ENCODE measurements around the gene CASTOR1. TPM values are rescaled to one million over a fixed set of nuclear protein-coding genes. Genes with fewer than 3 reads are reported as not detected.

Gene CASTOR1
- total RNA-seq, 1 experiment from 2014 or later = 10.6 TPM

DNA sequence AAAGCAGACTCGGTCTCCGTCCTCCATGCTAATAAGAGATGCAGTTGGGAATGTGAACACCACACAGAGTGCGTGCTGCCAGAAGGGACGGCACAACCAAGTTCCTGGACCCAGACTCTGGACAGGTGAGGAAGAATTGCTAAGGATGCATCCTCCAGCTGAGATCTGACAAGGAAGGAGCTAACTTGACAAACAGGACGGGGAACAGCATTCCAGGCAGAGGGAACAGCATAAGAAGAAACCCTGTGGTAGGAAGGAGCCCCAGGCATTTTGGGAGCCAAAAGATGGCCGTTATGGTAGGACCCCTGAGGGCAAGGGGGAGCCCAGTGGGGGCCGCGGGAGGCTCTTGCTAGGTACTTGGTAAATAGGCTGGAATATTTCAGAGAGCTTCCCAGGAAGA, 28.6 kb downstream of the CASTOR1 start:
- DNase-seq = peak in 1 of 2 experiments; percentile 52
- no peaks in the 10 kb centered on the region for H4K20me1 ChIP-seq (ENCODE audit: insufficient read depth)
- TF ChIP-seq, protein P1, sequence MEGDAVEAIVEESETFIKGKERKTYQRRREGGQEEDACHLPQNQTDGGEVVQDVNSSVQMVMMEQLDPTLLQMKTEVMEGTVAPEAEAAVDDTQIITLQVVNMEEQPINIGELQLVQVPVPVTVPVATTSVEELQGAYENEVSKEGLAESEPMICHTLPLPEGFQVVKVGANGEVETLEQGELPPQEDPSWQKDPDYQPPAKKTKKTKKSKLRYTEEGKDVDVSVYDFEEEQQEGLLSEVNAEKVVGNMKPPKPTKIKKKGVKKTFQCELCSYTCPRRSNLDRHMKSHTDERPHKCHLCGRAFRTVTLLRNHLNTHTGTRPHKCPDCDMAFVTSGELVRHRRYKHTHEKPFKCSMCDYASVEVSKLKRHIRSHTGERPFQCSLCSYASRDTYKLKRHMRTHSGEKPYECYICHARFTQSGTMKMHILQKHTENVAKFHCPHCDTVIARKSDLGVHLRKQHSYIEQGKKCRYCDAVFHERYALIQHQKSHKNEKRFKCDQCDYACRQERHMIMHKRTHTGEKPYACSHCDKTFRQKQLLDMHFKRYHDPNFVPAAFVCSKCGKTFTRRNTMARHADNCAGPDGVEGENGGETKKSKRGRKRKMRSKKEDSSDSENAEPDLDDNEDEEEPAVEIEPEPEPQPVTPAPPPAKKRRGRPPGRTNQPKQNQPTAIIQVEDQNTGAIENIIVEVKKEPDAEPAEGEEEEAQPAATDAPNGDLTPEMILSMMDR (conservative IDR thresholded peaks at IDR 0.05) = no peak
- TF ChIP-seq EZH2 (IDR thresholded peaks at IDR 0.05; ENCODE audit: low read depth) = no peak
- peaks cover 38% of the 10 kb centered on the region for H3F3A ChIP-seq (ENCODE audit: insufficient read depth, low read depth)
- intact Hi-C loops (cut with micrococcal nuclease; ENCODE audit: unreplicated experiment) = loop anchor here (10.0 kb wide), 1 partner anchor 344 kb away; the partner anchor contains the start of gene TCN2
- H3K27me3 ChIP-seq (ENCODE audit: insufficient read depth, low read depth) = no peaks in the 10 kb centered on the region
- H3K9me2 ChIP-seq (ENCODE audit: insufficient read depth) = no peaks in the 10 kb centered on the region
- peaks cover 54% of the 10 kb centered on the region for H3K4me1 ChIP-seq (replicated peaks; ENCODE audit: insufficient read depth)
- ChIA-PET POLR2A (ENCODE audit: unreplicated experiment) (interaction anchor here (0.7 kb wide), 1 partner anchor 741 kb away, joined by 4 read pairs; no protein-coding TSS in a partner anchor), CTCF (interaction anchor here (1.0 kb wide), 1 partner anchor 28 kb away, joined by 4 read pairs; no protein-coding TSS in a partner anchor)
- H3K4me2 ChIP-seq = peak overlapping the region; percentile 49
- H2AFZ ChIP-seq = no peak overlapping the region
- H3K4me3 ChIP-seq = no peak overlapping the region
- no peaks in the 10 kb centered on the region for H3K9me3 ChIP-seq (ENCODE audit: insufficient read depth, low read depth)
- H3K27ac ChIP-seq = peak overlapping the region; percentile 76
- peaks cover 34% of the 10 kb centered on the region for H3K79me2 ChIP-seq (ENCODE audit: low read depth)
- no peaks in the 10 kb centered on the region for H3K36me3 ChIP-seq (ENCODE audit: low read depth)
- no TSS peak for BruUV-seq (replicated peaks)

DNA sequence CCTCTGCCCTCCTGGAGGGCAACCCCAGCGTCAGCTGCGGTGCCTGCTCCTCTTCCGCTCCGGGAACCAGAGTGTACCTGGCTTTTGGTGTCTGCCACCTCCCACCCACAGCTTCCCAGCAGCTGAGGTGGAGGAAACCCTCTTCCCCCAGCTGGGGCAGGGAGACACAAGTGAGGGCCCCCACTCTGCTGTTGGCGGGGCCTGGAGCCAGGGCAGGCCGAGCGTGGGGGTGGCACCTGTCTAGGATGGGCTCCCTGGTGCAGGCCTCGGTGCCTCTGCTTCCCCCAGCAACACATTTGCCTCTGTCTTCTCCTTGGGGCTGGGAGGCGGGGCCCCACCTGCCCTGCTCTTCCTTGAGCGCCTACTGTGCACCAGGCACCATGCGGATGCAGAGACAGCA, 29.0 kb downstream of the CASTOR1 start:
- Histone ChIP-seq H3F3A (ENCODE audit: insufficient read depth, low read depth) (peaks cover 42% of the 10 kb centered on the region), H3K79me2 (ENCODE audit: low read depth) (peaks cover 39% of the 10 kb centered on the region), H3K9me2 (ENCODE audit: insufficient read depth) (no peaks in the 10 kb centered on the region), H3K36me3 (ENCODE audit: low read depth) (peaks cover 2% of the 10 kb centered on the region; the same call in 1 of the 2 replicates), H3K4me3 (no peak overlapping the region), H3K27ac (peak overlapping the region; percentile 76), H4K20me1 (ENCODE audit: insufficient read depth) (no peaks in the 10 kb centered on the region), H3K27me3 (ENCODE audit: insufficient read depth, low read depth) (no peaks in the 10 kb centered on the region), H3K9me3 (ENCODE audit: insufficient read depth, low read depth) (no peaks in the 10 kb centered on the region), H3K4me1 (replicated peaks; ENCODE audit: insufficient read depth) (peaks cover 57% of the 10 kb centered on the region), H2AFZ (no peak overlapping the region), H3K4me2 (peak overlapping the region; percentile 49)
- CTCF ChIA-PET = no interaction called here
- BruUV-seq (replicated peaks) = no TSS peak
- TF ChIP-seq, protein P1 (conservative IDR thresholded peaks at IDR 0.05) = no peak
- no peak for TF ChIP-seq EZH2 (IDR thresholded peaks at IDR 0.05; ENCODE audit: low read depth)
- DNase-seq = no peak
- intact Hi-C loops (cut with micrococcal nuclease; ENCODE audit: unreplicated experiment) = loop anchor here (10.0 kb wide), 1 partner anchor 345 kb away; the partner anchor contains the start of gene TCN2
- POLR2A ChIA-PET (ENCODE audit: unreplicated experiment) = no interaction called here

DNA sequence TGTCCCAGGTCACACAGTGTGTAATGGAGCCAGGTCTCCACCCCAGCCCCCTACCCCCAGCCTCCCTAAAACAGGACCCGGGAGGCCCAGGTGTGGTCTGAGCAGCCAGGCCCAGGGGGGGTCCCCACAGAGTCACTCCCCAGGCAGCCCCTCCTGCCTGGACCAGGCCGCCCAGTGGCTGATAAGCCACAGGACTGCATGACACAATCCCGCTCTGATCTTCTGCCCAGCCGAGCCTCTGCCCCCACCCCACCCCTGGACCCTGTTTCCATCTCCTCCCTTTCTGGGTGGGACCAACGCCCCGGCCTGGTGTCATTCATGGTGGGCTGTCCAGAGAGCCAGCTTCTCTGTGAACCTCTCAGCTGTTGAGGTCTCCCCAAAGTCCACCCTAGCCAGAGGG, 35.0 kb downstream of the CASTOR1 start:
- ChIA-PET POLR2A (ENCODE audit: unreplicated experiment) (interaction anchor here (1.0 kb wide), 1 partner anchor 19 kb away, joined by 9 read pairs; no protein-coding TSS in a partner anchor), CTCF (interaction anchor here (0.7 kb wide), 1 partner anchor 35 kb away, joined by 3 read pairs; the partner anchor contains the start of gene CASTOR1)
- Histone ChIP-seq H3F3A (ENCODE audit: insufficient read depth, low read depth) (peaks cover 76% of the 10 kb centered on the region), H4K20me1 (ENCODE audit: insufficient read depth) (no peaks in the 10 kb centered on the region), H3K4me3 (peak overlapping the region; percentile 90; the same call in 1 of the 2 replicates), H3K9me2 (ENCODE audit: insufficient read depth) (no peaks in the 10 kb centered on the region), H3K4me1 (replicated peaks; ENCODE audit: insufficient read depth) (peaks cover 75% of the 10 kb centered on the region), H3K9me3 (ENCODE audit: insufficient read depth, low read depth) (no peaks in the 10 kb centered on the region), H2AFZ (no peak overlapping the region), H3K27ac (peak overlapping the region; percentile 100), H3K79me2 (ENCODE audit: low read depth) (peaks cover 83% of the 10 kb centered on the region), H3K27me3 (ENCODE audit: insufficient read depth, low read depth) (no peaks in the 10 kb centered on the region), H3K4me2 (peak overlapping the region; percentile 88), H3K36me3 (ENCODE audit: low read depth) (peaks cover 34% of the 10 kb centered on the region)
- no peak for TF ChIP-seq EZH2 (IDR thresholded peaks at IDR 0.05; ENCODE audit: low read depth)
- no peak for DNase-seq
- intact Hi-C loops (cut with micrococcal nuclease; ENCODE audit: unreplicated experiment) = loop anchor here (1.0 to 5.0 kb wide), 2 partner anchors 26 to 632 kb away; no protein-coding TSS in a partner anchor
- BruUV-seq (replicated peaks) = no TSS peak

All from PC-9 (cell line).